Kidney capillary endothelial cell (primary cell): Measurements from ENCODE around the gene KMO.
A peak's percentile ranks its signal among the peaks of the same experiment; 100 is the strongest.

Experiments
- DNase-seq: peaks from one replicate; pipeline ENCODE4 v3.0.0-alpha.2; 2018; ENCODE audit warnings: low spot score

KMO gene

DNA sequence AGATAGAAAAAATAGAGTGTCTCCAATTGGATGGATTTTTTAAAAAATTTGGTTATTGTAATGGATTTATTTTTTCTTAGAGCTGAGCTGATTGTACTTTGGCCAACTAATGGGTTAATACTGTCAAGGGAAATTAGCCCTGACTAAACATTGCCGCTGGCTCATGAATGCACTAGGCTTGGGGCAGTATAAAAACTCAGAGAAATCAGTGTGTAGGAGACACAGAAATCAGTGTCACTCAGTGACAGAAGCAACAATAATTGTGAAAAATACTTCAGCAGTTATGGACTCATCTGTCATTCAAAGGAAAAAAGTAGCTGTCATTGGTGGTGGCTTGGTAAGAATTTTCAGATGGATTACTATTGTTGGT is at the start of gene KMO:
KMO (plus strand) TSS at position 217 of the 370 bp plus-strand sequence; CDS start at position 284, 67 bp downstream.
- DNase-seq = peak; percentile 17

DNA sequence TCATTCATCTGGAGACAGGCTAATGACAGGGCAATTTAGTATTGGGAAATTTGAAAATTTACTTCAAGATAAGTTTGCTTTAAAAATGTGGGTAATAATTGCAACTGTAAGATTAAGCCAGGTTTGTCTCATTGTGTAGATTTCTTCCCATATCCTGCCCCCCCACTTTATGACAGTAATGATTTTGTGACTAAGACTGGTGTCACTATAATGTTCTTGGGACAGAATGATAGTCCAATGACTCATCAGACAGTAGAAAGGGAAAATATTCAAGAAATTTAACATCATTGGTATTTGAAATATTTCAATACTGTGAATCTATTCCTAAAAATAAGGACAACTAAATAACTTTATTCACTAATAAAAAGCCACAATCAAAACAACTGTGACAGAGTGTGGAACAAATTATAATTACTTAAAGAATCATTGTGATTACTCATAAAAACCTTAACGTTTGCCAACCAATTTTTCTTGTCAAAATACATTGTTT is 49.4 kb upstream of the KMO start:
- peak; percentile 90 for DNase-seq

DNA sequence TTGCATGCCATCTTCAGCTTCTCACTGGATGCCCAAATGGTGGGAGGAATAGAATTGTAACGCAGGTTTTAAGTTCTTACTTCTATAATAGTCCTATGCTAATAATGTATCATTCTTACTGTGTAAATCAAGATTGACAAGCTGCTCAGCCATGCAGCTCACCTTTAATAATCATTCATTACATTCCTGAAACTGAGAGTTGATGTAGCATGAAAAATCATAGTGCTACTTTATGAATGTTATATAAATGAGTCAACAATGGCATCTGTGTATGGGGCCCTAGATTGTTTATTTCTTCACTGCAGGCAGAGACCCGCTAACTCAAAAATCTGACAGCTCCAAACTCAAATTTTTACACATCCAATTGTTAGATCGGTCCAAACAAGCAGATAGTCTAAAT is 47.0 kb upstream of the KMO start:
- DNase-seq = no peak

DNA sequence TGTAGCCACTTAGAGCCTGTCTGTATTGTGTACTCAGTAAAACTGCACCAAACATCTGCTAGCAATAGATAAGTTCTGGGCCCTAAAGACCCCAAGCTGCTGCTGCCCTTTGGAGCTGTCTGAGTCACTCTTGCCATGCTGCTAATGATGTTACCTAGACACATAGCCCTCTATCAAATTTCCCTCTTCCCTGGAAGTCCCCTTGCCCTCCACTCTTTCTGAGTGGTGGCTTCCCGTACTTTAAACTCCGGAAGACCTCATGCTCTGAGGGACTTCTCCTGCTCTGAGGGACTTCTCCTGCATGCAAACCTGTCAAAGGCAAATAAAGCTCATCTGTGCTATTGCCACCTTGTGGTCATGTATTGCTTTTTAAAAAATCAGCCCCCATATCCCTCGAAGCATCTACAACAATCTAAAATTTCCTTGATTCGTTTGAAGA is 46.6 kb upstream of the KMO start:
- no peak for DNase-seq

DNA sequence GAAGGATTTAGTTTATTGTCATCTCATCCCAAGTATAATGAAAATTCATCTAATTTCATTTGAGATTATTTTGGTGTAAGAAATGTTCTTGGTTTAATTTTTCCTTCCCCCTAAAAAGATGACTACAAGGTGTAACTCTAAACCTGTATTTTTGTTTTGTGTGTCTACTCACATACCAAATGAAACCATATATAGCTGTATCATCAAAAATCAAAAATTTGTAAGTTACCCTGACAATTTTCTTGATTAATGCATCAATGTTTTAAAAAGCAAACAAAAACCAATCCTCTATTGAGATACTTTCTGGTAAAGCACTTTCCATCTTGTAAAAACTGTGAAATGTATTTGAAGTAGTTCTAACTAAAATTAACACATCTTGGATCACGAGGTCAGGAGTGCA is 43.4 kb upstream of the KMO start:
- DNase-seq = no peak

DNA sequence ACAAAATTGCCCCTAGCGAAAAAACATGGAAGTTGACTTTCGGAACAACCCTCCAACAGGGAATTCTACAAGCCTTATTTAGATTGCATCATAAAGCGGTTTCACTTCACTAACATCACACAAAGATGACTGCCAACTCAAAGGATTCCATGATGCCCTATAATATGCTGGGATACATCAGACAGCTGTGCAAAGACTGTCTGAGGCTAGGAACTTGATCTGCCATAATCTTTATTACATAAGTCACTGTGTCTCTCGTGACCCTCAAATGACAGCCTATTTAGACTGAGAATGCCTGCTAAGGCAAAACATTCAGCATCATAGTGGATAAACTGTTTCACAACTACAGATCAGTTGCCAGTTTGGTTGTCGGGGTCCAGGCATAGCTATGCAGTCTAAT is 36.4 kb upstream of the KMO start:
- DNase-seq = no peak

DNA sequence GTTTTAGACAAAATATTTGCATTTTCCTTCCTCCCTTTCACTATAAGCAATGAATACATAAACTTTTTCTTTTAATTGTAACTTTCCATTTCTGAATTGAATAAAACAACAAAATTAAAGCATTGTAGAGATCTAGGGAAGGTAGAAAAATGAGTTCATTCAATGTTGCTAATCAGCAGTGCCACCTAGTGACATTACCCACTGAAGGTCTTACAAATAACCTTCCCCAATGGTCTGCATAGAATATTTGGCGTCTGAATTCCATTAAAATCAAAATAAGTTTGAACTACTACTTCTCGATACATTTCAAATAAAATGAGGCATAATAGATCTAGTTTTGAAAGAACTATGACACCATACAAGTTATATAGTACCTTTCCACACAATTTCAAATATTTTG is 32.3 kb upstream of the KMO start:
- DNase-seq = no peak

DNA sequence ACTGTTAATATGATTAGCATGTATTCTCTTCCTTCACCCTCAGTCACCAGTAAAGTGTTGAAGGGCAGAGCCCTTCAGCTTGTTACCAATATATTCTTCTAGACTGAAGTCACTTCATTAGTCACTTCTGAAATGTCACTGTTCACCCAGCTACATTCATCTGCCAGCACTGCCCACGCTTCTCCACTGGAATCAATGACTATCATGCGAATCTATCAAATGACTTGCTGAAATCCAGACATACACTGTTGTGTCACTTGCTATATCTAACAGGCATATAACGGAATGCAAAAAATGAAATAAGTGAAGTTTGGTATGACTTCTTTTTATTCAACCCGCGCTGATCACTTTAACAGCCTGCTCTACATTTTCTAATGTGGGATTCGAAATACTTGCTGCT is 28.7 kb upstream of the KMO start:
- DNase-seq = no peak

DNA sequence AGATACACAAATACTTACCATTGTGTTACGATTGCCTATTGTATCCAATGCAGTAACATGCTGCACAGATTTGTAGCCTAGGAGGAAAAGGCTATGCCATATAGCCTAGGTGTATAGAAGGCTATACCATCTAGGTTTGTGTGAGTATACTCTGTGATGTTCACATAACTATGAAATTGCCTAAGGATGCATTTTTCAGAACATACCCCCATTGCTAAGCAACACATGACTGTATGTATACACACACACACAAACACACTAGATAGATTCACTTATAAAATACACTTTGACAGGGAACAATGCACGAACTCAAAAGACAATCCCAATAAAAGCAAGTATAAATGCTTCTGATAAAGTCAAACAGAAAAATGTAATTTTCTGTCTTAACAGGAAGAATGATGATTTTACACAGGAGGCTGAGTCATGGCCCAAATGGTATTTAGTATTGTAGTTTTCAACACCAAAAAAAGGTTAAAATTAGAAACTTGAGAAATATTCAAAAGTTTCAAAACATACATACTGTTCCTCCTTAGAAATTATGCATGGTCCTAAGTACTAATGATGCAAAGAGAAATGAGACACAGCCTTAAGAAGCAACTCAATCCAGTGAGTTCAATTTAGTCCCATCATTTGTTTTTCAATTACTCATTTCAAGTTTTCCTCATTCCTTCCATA is 24.9 kb upstream of the KMO start:
- peak; percentile 34 for DNase-seq

DNA sequence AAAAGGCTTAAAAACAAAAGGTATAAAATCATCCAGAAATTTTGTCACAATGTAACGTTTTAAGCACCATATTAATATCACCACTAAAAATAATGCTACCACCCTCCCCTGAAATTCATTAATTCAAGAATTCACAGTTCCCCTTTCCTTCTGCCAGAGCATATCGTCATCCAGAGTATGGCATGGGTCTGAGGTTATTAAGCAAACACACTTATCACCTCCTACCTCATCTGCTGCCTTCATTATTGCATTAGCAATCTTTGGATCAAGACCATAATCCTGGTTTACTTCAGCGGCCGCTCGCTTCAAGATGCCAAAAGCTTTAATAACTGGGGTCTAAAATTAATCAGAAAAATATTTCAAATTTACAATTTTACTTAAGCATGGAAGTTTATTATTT is 18.8 kb upstream of the KMO start:
- DNase-seq = no peak

DNA sequence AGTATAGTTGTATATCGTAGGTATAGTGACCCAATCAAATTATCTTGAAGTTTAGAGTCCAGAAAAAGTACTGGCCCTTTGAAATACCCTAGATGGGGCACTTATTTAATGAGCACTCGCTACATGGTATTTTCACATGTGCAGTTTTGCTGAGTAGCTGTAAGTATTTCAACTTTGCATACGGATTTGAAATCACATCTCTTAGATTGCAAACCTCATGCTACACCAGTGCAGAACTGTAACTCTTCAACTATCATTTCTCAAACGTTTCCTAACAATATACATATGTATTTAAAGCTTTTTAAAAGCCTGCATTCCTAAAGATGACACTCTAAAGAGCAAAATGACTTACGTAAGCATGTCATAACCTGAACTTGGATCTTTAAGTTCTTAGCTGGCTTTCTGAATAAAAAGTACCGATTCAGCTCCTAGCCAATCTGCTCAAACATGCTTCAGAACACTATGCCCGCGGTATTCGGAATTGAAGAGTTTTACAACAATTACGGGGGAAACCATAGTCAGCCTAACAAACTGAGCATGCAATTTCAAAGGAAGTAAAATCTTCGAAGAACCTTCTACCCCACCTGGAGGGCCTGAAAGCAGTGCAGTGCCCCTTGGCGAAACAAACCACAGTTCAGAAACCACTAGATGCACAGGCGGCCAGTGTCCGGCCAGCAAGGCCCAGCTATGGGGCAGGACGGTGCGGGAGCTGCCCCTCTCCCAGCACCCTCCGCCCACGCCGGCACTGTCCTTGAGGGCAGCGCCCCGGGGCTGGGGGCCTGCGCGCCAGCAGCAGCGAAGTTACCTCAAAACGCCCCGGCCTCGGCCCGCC is 13.5 kb upstream of the KMO start:
- DNase-seq = peak; percentile 20

DNA sequence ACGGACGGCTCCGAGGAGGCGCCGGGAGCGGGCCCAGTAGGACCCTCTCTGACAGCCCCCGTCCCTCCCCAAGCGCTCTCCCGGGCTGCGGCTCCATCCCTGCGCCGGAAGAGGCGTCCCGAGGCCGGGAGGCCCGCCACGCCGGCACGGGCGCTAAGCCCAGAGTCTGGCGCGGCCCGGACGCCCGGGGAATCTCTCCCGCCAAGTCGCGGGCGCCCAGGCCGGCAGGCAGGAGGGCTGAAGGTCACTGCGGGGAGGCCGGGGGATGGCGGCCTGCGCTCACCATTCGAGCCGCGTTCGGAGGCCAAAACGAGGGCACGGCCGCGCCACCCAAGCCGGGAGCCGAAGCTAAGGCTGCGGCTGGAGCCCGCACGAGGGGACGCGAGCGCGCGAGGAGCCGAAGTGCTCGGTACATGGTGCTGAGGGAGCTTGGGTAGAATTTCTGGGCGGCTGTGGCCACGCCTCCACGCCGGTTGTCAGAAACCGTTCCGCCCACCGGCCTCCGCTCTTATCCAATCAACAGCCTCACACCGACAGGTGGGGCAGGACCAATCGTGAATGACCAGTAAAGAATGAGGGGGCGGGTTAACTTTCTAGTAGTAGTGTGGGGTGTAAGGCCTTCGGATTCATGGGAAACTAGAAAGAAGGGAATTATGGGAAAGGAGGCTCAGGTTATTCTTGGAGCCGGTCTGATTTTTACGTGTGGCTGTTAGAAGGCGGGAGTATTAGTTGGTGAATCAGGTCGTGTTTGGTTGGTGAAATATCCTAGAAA is 12.7 kb upstream of the KMO start, which contains the start of gene FH:
FH (minus strand) TSS at position 448 of the 772 bp plus-strand sequence; CDS start at position 415, 33 bp downstream.
- peak; percentile 96 for DNase-seq

DNA sequence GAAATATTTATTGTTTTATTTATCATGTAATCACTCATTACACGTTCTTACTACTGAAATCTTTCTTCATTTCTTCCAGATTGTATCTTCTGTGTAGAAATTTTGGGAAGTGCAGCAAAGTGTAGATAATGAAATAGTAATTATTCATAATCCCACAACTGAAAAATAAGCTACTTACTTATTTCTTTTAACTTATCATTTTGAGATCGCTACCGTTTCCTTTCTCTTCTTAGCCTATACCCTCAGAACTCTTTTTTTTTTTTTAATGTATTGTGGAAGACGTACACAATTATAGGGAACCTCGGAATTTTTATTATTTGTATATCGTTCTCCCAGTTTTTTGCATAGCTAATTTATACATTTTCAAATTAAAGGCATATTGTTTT is 12.1 kb upstream of the KMO start:
- no peak for DNase-seq

DNA sequence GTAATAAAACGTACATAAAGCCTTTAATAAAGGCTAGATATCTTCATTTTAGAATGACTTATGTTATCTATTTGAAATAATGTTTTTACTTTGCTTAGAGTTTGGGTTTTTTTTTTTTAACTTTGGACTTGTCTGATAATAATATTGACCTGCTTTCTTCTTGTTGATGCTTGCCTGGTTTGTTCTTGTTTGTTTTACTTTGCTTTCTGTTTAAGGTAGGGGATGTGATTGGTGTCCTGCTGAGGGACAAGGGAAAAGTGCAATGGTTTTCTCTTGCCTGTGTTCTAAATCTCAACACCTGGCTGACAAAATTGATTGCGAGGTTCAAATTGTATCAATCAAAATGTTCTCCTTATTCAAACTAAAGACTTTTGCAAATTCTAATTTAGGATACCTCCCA is 10.5 kb upstream of the KMO start:
- DNase-seq = no peak

DNA sequence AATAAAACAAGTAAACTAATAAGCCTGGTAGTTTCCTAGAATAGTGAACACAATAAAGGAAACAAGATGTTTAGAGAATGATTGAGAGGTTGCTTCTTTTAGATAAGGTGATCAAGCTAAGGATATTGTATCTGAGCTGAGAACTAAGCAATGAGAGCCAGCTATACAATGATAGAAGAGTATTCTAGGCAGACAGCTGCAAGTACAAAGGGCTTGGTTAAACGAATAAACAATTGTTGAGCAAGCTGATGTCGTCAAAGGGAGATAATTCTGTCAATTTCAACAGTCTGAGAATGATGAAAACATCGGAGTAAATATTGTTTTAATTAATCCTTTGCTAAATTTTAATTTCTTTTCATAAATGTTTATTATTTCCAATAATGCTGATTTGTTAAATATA is 7.2 kb upstream of the KMO start:
- no peak for DNase-seq

DNA sequence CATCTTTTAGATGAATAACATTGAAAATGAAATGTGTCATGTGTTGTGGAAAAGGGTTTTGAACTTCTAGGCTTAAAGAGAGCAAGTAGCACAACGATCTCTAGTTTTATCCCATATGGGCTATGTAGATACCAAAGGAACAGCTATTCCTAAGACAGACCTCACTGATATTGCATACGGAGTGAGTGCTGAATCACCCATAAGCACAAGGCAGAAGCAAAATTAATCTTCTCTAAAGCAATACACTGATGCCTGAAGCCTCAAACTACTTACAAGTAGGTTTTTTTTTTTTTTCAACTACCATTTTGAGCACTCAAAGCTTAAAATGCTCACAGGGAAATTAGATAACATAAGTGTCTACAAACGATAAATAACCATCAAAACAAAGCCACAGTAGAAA is 5.0 kb upstream of the KMO start:
- no peak for DNase-seq

DNA sequence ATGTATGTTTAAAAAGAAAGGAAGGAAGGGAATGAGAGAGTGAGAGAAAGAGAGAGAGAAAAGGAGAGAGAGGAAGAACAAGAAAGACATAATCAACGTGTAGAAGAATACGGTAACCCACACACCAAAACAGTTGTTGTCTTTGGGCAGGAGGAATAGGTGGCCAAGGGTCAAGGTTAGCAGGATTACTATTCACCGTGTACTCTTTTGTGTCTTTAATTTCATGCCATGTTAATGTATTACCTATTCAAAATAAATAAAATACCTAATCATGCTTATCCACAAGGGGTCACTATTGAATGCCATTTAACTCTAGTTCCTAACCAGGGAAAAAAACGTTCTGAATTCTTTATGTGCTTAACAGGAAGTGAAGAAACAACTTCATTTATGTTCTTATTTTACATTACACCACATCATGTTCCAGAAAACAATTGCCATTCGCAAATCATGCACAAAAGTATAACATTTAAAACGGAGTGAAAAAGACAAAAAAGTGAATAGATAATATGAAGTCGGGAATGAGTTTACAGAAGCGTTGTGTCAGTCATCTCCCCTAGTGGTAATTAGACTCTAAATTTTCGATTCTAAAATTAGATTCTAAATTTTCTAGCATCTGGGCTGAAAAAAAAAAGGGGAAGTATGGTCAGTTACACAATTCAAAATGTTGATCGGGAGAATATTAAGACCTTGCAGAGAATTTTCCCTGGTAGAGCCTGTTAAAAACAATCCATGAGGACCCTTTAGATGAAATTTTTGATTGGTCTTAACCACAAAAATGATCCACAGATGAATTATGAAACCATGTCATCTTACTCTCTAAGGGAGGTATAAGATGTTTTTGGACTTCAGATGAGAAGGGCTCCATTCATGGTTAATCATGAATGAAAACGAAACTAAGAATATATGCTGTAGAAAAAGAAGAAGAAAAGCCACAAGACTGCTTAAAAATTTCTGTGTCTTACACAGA is 700 bp upstream of the KMO start:
- peak; percentile 79 for DNase-seq

DNA sequence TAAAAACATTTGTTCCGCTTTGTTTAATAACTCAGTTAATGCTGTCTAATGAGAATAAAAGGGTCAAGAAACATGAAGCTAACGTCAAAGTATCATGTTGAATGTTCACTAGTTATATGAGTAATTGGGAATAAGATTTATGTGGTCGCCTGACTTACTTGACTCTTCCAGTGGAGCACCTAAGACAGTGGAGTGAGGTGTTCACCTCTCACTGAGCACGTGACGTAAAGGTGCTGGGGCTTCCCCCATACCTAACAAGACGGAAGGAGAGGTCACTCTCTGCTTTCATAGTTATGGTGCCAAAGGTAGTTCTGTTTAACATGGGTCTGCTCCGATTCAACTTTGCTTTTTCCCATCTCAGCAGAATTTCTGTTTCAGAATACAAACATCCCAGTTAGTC is 686 bp downstream of the KMO start:
- DNase-seq = no peak

DNA sequence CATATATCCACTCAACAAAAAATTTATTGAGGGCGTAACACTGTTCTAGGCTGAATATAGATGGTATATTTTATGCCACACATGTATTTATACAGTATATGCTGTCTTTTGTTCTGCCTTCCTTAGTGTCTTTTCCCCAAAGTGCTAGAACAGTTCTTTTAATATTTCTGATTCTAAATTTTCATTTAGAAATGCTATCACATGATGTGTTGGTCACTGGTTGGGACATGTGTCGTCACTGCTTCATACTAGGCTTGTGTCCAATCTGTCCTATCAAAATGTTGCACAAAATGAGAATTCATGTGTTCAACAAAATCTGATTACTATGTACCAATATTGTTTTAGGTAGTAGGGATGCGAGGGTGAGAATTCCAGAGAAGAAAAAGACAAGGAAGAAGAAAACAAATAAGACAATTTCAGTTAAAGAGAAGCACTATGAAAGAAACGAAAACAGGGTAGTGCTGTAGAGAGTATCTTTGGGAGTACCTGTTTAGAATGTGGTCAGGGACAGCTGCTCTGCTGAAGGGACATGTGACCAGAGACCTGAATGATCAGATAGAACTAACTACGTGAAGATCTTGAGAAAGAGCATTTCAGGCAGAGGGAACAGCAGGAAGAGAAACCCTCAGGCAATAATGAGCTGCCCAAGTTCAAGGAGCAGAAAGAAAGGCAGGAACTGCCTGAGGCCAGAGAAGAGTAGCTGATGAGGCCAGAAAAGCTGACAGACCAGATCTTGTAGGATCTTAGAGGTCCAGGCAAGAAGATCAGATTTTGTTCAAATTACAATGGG is 1.3 kb downstream of the KMO start:
- no peak for DNase-seq

DNA sequence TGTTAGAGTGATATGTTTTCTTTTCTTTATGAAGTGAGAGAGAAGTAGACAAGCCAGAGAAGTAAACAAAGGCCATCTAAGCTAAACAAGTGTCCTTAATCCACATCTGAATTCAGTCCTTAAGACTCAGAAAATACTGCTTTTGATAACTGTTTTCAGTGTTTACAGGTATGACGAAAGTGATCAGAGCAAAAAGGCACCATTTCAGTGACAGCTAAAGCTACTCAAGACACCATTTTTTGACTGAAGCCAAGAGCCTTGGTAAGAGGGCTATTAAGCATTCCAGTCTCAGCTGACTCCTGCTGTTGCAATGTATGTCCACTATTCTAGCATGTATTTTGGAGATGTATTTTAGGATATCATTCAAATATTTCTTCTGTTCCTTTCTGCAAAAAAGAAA is 4.1 kb downstream of the KMO start:
- DNase-seq = no peak

DNA sequence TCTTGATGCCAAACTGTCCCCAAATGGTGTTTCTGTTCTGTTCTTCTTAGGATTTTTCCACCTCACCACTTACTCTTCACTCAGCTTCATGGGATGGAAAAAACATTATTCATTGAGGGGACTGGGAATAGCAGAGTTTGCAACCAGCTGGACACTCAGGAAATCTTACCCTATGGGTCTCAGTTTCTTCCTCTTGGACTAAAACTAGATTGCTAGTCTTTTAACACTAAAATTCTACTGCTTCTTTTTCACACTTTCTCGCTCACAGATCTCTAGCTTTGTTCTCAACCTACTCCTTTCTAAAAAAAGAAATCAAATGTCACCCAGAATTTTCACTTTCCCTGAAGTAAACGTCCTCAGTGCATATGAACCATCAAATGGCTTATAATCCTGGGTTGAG is 4.8 kb downstream of the KMO start:
- DNase-seq = no peak
